SW480 (cell line): ENCODE results near the gene WIPF3.
"Not testable (repeated sequence)": the region's sequence is repeated elsewhere in the genome, so short reads cannot be mapped to it uniquely, and the experiment has no call there.

Source experiments
- DNase-seq: peaks from one replicate; pipeline ENCODE4 v3.0.0-alpha.2; 2016; ENCODE audit warnings: low spot score

Gene WIPF3

DNA sequence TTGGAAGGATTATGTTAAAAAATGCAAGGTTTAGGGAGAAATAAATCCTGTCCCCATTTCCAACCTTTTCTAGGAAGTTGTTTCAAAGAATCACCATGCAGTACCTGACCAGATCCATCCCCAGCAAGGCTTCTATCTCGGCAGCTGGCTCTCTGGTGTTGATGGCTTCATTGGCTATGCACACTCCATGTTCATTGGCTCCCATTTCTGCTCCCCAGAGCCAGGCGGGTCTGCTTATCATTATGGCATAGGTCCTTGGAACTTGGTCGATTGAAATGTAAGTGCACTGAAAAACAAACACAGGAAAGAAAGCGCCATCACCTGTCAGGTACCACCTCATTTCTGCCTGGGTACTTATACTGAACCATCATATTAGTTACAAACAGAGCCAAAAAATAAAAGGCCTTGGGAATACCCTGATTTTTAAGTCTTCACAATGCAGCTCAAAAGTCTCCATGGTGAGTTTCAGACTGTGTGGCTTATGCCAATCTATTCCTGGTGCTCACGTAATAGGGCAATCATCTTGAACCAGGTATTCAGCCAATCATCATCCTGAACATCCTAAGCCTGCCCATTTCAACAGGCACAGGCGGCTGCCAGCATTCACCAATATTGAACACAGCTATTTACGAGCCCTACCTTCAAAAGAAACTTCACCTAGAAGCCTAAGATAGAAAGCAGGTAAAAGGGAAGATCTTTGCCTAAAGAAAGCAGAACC is 148.9 kb downstream of the WIPF3 start:
- DNase-seq, result no peak

DNA sequence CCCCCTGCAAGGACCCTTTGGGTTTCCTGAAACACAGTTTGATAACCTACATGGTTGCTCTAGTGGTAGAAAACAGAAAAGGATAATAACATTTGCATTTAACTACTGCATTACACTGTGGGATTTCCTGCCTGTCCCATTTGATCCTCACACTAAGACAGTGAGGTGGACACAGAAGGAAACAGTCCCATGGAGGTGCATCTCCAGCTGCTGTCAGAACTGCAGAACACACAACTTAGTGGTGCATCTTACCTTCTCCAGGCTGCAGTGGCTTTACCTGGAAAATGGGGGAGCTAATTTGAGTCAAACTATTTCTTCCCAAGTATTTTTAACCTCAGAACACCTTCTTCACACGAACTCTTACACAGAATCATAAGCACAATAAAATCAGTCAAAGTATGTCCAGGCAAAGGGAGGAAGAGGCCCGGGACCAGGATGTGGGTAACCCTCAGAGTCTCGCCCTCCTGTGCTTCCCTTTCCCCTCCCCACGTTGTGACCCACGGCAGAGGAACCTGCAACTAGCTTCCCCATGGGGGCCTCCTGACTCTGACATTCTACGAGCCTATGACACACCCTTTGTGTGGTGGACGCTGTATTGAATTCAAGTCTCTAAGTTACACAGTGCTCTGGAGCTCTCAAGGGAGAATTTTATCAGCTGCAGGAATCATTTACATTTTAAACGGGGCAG is 149.6 kb downstream of the WIPF3 start:
- no peak for DNase-seq

DNA sequence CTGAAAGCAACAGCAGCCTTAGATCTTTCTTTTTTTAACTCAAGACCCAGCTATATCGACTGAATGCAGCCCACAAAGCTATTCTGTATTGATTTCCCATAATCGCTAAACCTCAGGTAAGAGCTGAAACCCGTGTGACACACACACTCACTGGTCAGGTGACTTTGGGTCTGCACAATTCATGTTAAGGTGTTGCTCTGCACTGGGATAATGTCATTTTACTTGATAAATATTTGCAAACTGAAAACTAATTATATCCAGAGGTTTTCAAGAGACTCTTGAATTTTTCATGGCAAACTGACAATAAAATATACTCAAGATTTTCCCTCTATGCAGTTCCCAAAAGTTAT is 150.2 kb downstream of the WIPF3 start:
- DNase-seq, result no peak

- no peak for DNase-seq
Measured at GRCh38 chr7:29957521-29958310, 151.4 kb downstream of the WIPF3 start.

- no peak for DNase-seq
Measured at GRCh38 chr7:29958667-29959358, 152.5 kb downstream of the WIPF3 start.

DNA sequence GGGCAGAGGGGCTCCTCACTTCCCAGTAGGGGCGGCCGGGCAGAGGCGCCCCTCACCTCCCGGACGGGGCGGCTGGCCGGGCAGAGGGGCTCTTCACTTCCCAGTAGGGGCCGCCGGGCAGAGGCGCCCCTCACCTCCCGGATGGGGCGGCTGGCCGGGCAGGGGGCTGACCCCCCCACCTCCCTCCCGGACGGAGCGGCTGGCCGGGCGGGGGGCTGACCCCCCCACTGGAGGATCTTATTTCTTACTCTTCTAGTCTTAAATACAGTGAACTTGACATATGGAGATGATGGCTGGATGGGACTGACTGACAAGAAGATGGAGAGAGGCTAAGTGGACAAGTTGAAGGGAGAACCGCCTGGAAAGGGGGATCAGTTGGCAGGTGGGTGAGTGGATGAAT is 155.3 kb downstream of the WIPF3 start:
- not testable (repeated sequence) for DNase-seq

- no peak for DNase-seq
Measured at GRCh38 chr7:29962035-29962434, 155.7 kb downstream of the WIPF3 start.

DNA sequence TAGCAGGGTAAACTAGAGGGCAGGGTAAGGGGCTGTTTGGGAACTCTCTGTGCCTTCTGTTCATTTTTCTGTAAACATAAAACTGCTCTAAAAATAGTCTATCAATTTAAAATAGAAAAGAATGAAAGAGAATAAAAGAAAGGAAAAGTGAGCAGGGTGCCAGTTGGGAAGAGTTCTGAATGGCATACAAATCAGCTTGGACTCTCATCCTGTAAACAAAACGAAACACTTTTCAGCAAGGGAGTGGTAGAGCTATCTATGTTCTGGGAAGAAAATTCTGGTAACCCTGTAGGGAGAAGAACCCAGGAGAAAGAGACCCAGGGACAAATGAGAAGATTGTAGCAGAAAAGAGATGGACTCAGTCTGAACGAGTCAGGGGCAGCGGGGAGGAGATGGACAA is 158.7 kb downstream of the WIPF3 start:
- no peak for DNase-seq
